Lower leg skin (tissue), 4 donors: Measurements from ENCODE around the gene SLC7A10. TPM values are rescaled to one million over a fixed set of nuclear protein-coding genes. Genes with fewer than 3 reads are reported as not detected.

Experiments used
- DNase-seq, 2 donors: peaks; one replicate each; pipeline ENCODE4 v3.0.0-alpha.2; 2019; ENCODE audit warnings: low spot score in 2 of 2
- H3K4me3 ChIP-seq: fragments of 200-600 bp; sonication (generic); 2 replicates; pipeline ENCODE4 v1.5.1; 2017; ENCODE audit warnings: mild to moderate bottlenecking, low read depth; ENCODE audit not compliant: poor library complexity, severe bottlenecking
- CTCF ChIP-seq, 3 donors: fragments of 450-650 bp; IDR thresholded peaks; one replicate each; pipeline ENCODE4 v1.5.1; 2016; ENCODE audit warnings: antibody characterized with exemption in 3 of 3, mild to moderate bottlenecking in 3 of 3, moderate library complexity in 2 of 3
- POLR2A ChIP-seq, 2 donors: fragments of 450-650 bp; IDR thresholded peaks; one replicate each; pipeline ENCODE4 v1.6.1; 2016 to 2017; ENCODE audit warnings: antibody characterized with exemption in 2 of 2, mild to moderate bottlenecking in 1 of 2, moderate library complexity in 1 of 2
- WGBS, 2 donors: methylation state at CpG; one replicate each; pipeline ENCODE4 v1.1.5; 2018; 5-methylcytosine and 5-hydroxymethylcytosine counted together
- intact Hi-C: fragments of 100-400 bp; cut with DNase I; formaldehyde crosslinking; loops from one replicate; pipeline ENCODE4 v1.15.0; 2023; ENCODE audit warnings: low total_unique reads
- total RNA-seq, 4 donors: library from RNA; depleted of rRNA; stranded (reverse); fragments of >200 nt; gene quantifications; one replicate each; pipeline ENCODE4 v1.1.0, GENCODE V29; 2016

SLC7A10 gene
- total RNA-seq, 4 donors from 2014 or later: 0.62 TPM; not detected in 3

GRCh38 chr19:33176670-33177416 lies 48.8 kb downstream of the SLC7A10 start:
- intact Hi-C loops: loop anchor here (5.0 kb wide), 1 partner anchor 645 kb away; no protein-coding TSS in a partner anchor
- TF ChIP-seq CTCF (IDR thresholded peaks at IDR 0.05) (no peak), POLR2A (IDR thresholded peaks at IDR 0.05) (no peak)
- WGBS, 2 donors: 0% methylated on average over 31 to 46 of the region's 65 CpGs
- peak overlapping the region; percentile 89 for H3K4me3 ChIP-seq
- peak; percentile 98 to 99 for DNase-seq

GRCh38 chr19:33175886-33176669 lies 49.6 kb downstream of the SLC7A10 start:
- 14 to 16% methylated on average over 18 to 25 of the region's 25 CpGs for whole genome bisulfite sequencing, 2 donors
- TF ChIP-seq POLR2A (IDR thresholded peaks at IDR 0.05) (no peak), CTCF (IDR thresholded peaks at IDR 0.05) (no peak)
- peak in 1 of 2 donors; percentile 91 for DNase-seq
- intact Hi-C loops: loop anchor here (5.0 kb wide), 1 partner anchor 646 kb away; no protein-coding TSS in a partner anchor
- peak overlapping the region; percentile 89 for H3K4me3 ChIP-seq

GRCh38 chr19:33175156-33175782 lies 50.4 kb downstream of the SLC7A10 start:
- intact Hi-C loops: loop anchor here (5.0 kb wide), 1 partner anchor 647 kb away; no protein-coding TSS in a partner anchor

GRCh38 chr19:33174186-33174585 lies 51.5 kb downstream of the SLC7A10 start:
- 75 to 87% methylated on average over 3 to 5 of the region's 5 CpGs for WGBS, 2 donors
- intact Hi-C loops: no loop called here

More at GRCh38 chr19:33175156-33175782, 50.4 kb downstream of the SLC7A10 start:
- TF ChIP-seq POLR2A (IDR thresholded peaks at IDR 0.05): no peak
- no peak for TF ChIP-seq CTCF (IDR thresholded peaks at IDR 0.05)
- 94 to 96% methylated on average over 10 of the region's 10 CpGs for WGBS, 2 donors
- no peak overlapping the region for H3K4me3 ChIP-seq
- DNase-seq: no peak

More at GRCh38 chr19:33174186-33174585, 51.5 kb downstream of the SLC7A10 start:
- TF ChIP-seq CTCF (IDR thresholded peaks at IDR 0.05) (no peak), POLR2A (IDR thresholded peaks at IDR 0.05) (no peak)
- DNase-seq: no peak
- no peak overlapping the region for H3K4me3 ChIP-seq
